HG03521 (cell line): ENCODE results near the gene SMPDL3A.

Source experiments
- ATAC-seq: cut with Tn5 transposase; IDR thresholded peaks from one replicate; pipeline ENCODE4 v1.9.1; 2021; ENCODE audit warnings: mild to moderate bottlenecking, moderate library complexity; ENCODE audit not compliant: unreplicated experiment

The SMPDL3A gene

GRCh38 chr6:122845916-122846612 is 57.0 kb downstream of the SMPDL3A start:
- ATAC-seq = no peak

GRCh38 chr6:122853259-122853995 is 64.4 kb downstream of the SMPDL3A start:
- ATAC-seq = peak; percentile 56
